H54 (cell line): Measurements from ENCODE around the gene MFAP3.
"Not testable (repeated sequence)": the region's sequence is repeated elsewhere in the genome, so short reads cannot be mapped to it uniquely, and the experiment has no call there.

Source experiments
- DNase-seq: peaks from one replicate; pipeline ENCODE4 v3.0.0; 2011; ENCODE audit warnings: low spot score, mixed read lengths; ENCODE audit not compliant: insufficient read length
- FAIRE-seq: peaks from 3 replicates; lab custom pipeline; 2011; peaks lifted over from hg19 to GRCh38; lab: Jason Lieb, UNC
- POLR2A ChIP-seq: IDR thresholded peaks from 2 replicates; pipeline ENCODE4 v1.6.1; 2011; ENCODE audit warnings: low read depth, mild to moderate bottlenecking, low read length

MFAP3 gene

GRCh38 chr5:154038707-154039457, at the start of gene MFAP3, which contains the start of gene FAM114A2:
Gene MFAP3, plus strand, starts transcription at chr5:154038967. Its CDS starts 10,756 bp downstream, at chr5:154049723.
Gene FAM114A2, minus strand, starts transcription at chr5:154038910. Its CDS starts 3,957 bp downstream, at chr5:154034953.
- FAIRE-seq (peak; percentile 77), DNase-seq (peak; percentile 85)
- TF ChIP-seq POLR2A = peak; percentile 97

GRCh38 chr5:153991168-153991567, 47.6 kb upstream of the MFAP3 start:
- FAIRE-seq (no peak), DNase-seq (no peak)
- TF ChIP-seq POLR2A = no peak

DNA sequence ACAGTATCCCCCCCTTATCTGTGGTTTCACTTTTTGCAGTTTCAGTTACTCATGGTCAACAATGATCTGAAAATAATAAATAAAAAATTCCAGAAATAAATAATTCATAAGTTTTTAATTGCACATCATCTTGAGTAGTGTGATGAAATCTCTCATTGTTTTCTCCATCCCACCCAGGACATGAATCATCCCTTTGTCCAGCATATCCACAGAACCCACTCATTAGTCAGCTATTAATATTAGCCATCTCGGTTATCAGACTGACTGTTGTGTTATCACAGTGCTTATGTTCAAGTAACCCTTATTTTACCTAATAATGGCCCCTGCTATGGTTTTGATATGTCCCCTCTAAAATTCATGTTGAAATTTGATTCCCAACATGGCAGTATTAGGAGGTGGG, 40.8 kb upstream of the MFAP3 start:
- no peak for FAIRE-seq

GRCh38 chr5:153998768-153999167, 40.0 kb upstream of the MFAP3 start:
- DNase-seq (no peak), FAIRE-seq (no peak)
- no peak for TF ChIP-seq POLR2A

More for the DNA sequence above, 40.8 kb upstream of the MFAP3 start:
- no peak for TF ChIP-seq POLR2A
- no peak for DNase-seq

GRCh38 chr5:153999995-154000394, 38.8 kb upstream of the MFAP3 start:
- no peak for FAIRE-seq
- no peak for DNase-seq
- TF ChIP-seq POLR2A = no peak

DNA sequence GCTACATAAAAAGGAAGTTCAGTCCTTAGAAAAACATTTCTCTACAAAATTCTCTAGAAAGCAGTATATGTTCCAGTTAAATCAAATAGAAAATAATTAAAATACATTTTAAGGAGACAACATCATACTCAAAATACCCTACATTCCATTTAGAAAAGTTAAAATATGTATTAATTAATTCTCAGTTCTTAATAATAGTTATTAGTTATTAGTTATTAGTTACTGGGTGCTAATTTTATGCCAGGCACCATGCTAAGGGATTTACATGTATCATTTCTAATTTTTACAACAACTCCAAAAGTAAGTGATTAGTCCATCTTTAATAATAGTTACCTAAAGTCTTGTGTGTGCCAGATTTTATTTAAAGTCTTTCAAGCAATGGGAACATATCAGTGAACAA, 38.1 kb upstream of the MFAP3 start:
- no peak for TF ChIP-seq POLR2A
- FAIRE-seq (no peak), DNase-seq (no peak)

DNA sequence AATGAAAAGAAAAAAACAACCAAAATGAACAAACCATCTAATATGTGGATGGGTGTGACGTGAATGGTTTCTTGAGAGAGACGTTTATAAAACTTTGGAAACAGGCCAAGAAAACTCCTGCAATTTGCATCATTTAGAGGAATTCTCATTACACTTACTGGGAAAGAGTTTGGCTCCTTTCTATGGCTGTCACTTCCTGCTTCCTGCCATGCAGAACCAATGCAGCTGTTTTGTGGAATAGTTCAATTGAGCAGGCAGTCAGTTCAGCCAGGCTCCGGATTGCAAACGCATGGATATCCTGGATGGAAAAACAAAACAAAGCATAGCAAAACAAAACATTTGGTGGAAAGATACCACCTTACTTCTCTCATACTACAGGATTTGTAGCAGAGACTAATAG, 36.7 kb upstream of the MFAP3 start:
- no peak for TF ChIP-seq POLR2A
- FAIRE-seq = no peak
- DNase-seq = no peak

- no peak for FAIRE-seq
These were observed 36.2 kb upstream of the MFAP3 start for GRCh38 chr5:154002511-154003020.

GRCh38 chr5:154005648-154006047, 33.1 kb upstream of the MFAP3 start:
- no peak for TF ChIP-seq POLR2A
- FAIRE-seq (no peak), DNase-seq (no peak)

More at GRCh38 chr5:154002511-154003020, 36.2 kb upstream of the MFAP3 start:
- no peak for TF ChIP-seq POLR2A
- DNase-seq = no peak

GRCh38 chr5:154010660-154011059, 28.1 kb upstream of the MFAP3 start:
- peak; percentile 68 for FAIRE-seq
- peak; percentile 3 for DNase-seq
- TF ChIP-seq POLR2A = no peak

GRCh38 chr5:154015071-154015693, 23.6 kb upstream of the MFAP3 start:
- no peak for TF ChIP-seq POLR2A
- FAIRE-seq (no peak), DNase-seq (no peak)

DNA sequence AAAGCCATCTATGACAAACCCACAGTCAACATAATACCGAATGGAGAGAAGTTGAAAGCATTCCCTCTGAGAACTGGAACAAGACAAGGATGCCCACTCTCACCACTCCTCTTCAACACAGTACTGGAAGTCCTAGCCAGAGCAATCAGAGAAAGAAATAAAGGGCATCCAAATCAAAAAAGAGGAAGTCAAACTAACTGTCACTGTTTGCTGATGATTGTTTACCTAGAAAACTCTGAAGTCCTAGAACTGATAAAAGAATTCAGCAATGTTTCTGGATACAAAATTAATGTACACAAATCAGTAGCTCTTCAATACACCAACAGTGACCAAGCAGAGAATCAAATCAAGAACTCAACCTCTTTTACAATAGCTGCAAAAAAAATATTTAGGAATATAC, 19.8 kb upstream of the MFAP3 start:
- not testable (repeated sequence) for DNase-seq, FAIRE-seq

- DNase-seq (no peak), FAIRE-seq (no peak)
- TF ChIP-seq POLR2A = no peak
These were observed 12.8 kb upstream of the MFAP3 start for GRCh38 chr5:154025951-154026350.

- DNase-seq (no peak), FAIRE-seq (no peak)
- no peak for TF ChIP-seq POLR2A
These were observed 6.8 kb upstream of the MFAP3 start for GRCh38 chr5:154031937-154032489.
